Right renal pelvis (tissue), 4 donors: ENCODE results near the gene MGAT3. TPM values are rescaled to one million over a fixed set of nuclear protein-coding genes. Genes with fewer than 3 reads are reported as not detected.

ENCODE experiments used
- polyA plus RNA-seq, 4 donors: library from polyadenylated mRNA; unstranded; fragments of 120-200 nt; gene quantifications; one replicate each; pipeline ENCODE4 v1.2.1, GENCODE V29; 2013; ENCODE audit not compliant: insufficient read length in 4 of 4

MGAT3 gene
- polyA plus RNA-seq, 4 donors: 20.8 to 27.4 (median 26.1) TPM

Other genes with a start within 250 kb of the MGAT3 start
- 10 to 100 TPM; 14.8 to 18.7 (median 16.5) TPM for gene PDGFB, start 212.0 kb upstream of the MGAT3 start, polyA plus RNA-seq
- 1,000 to 10,000 TPM; 2,866 to 3,497 (median 3,191) TPM for gene RPL3, start 137.4 kb upstream of the MGAT3 start, polyA plus RNA-seq
- gene SYNGR1, start 107.0 kb upstream of the MGAT3 start, polyA plus RNA-seq: 10 to 100 TPM; 18.7 to 28.3 (median 21.3) TPM
- 10 to 100 TPM; 25.5 to 33.0 (median 26.8) TPM for gene TAB1, start 57.2 kb upstream of the MGAT3 start, polyA plus RNA-seq
- gene MIEF1, start 45.3 kb downstream of the MGAT3 start, polyA plus RNA-seq: 10 to 100 TPM; 35.5 to 38.2 (median 37.1) TPM
- gene ATF4, start 63.5 kb downstream of the MGAT3 start, polyA plus RNA-seq: 100 to 1,000 TPM; 289 to 325 (median 312) TPM
- 10 to 100 TPM; 44.8 to 66.4 (median 48.2) TPM for gene RPS19BP1, start 75.7 kb downstream of the MGAT3 start, polyA plus RNA-seq
- gene CACNA1I, start 113.7 kb downstream of the MGAT3 start, polyA plus RNA-seq: under 1 TPM; 0.03 to 0.08 (median 0.06) TPM